ENCODE results near the gene SLC29A3. TPM values are rescaled to one million over a fixed set of nuclear protein-coding genes. Genes with fewer than 3 reads are reported as not detected.

The SLC29A3 gene
- total RNA-seq, 1 donor from 2014 or later = 0.58 TPM

DNA sequence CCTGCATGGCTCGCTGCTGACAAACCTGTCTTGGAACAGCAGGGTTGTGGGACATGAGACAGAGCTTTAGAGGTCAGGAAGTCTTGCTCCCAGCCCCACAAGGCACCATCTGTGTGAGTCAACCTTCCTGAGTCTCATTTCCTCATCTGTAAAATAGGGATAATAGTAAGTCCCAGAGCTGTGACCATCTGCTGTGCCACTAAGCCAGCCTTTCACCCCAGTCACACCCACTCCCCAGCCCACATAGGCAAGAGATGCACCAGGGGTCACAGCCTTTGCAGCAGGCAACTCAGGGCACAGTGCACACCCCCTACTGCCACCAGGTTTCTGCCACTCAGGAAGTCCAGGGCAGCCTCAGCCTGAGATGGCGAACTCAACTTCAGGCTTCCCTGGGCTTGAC lies 48.2 kb downstream of the SLC29A3 start:
- no peak overlapping the region for H3K4me3 ChIP-seq (ENCODE audit: low read depth, low read length)
- no peak for DNase-seq (ENCODE audit: low read depth)
- TF ChIP-seq, protein P1, sequence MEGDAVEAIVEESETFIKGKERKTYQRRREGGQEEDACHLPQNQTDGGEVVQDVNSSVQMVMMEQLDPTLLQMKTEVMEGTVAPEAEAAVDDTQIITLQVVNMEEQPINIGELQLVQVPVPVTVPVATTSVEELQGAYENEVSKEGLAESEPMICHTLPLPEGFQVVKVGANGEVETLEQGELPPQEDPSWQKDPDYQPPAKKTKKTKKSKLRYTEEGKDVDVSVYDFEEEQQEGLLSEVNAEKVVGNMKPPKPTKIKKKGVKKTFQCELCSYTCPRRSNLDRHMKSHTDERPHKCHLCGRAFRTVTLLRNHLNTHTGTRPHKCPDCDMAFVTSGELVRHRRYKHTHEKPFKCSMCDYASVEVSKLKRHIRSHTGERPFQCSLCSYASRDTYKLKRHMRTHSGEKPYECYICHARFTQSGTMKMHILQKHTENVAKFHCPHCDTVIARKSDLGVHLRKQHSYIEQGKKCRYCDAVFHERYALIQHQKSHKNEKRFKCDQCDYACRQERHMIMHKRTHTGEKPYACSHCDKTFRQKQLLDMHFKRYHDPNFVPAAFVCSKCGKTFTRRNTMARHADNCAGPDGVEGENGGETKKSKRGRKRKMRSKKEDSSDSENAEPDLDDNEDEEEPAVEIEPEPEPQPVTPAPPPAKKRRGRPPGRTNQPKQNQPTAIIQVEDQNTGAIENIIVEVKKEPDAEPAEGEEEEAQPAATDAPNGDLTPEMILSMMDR (conservative IDR thresholded peaks at IDR 0.05; ENCODE audit: low read depth, low read length) = no peak

DNA sequence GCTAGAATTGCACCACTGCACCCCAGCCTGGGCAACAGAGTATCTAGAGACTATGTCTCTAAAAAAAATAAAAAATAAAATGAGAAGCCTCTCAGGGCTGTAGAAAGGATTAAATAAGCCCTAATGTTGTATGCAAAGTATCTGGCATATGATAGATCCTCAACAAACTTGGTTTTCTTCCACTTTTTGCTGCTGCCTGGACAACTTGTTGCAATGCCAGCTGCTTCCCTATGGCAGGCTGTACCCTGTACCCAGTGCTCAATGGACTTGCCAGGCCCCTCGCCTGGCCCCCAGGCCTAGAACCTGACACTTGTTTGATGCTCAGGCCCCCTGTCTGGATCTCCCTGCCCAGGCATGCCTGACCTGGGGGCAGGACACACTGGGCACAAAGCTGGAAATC lies 49.1 kb downstream of the SLC29A3 start:
- no peak for DNase-seq (ENCODE audit: low read depth)
- TF ChIP-seq, protein P1 (conservative IDR thresholded peaks at IDR 0.05; ENCODE audit: low read depth, low read length) = no peak

DNA sequence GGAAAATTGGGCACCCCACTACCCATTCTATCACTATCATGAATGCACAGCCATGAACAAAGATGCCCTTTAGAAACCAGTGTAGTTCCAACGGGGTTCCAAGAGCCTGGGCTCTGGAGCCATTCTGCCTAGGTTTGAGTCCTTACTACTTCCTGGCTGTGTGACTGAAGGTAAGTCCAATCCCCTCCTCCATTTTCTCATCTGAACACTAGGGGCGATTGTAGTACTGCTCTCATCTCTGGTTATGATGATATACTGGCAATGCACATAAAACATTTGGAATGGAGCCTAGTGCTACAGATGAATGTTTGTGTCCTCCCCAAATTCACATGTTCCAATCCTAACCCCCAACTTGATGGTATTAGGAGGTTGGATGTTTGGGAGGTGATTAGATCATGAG lies 49.6 kb downstream of the SLC29A3 start:
- DNase-seq (ENCODE audit: low read depth) = no peak
- no peak overlapping the region for H3K4me3 ChIP-seq (ENCODE audit: low read depth, low read length)
- TF ChIP-seq, protein P1 (conservative IDR thresholded peaks at IDR 0.05; ENCODE audit: low read depth, low read length) = no peak

More for the DNA sequence above, 49.1 kb downstream of the SLC29A3 start:
- H3K4me3 ChIP-seq (ENCODE audit: low read depth, low read length) = no peak overlapping the region

DNA sequence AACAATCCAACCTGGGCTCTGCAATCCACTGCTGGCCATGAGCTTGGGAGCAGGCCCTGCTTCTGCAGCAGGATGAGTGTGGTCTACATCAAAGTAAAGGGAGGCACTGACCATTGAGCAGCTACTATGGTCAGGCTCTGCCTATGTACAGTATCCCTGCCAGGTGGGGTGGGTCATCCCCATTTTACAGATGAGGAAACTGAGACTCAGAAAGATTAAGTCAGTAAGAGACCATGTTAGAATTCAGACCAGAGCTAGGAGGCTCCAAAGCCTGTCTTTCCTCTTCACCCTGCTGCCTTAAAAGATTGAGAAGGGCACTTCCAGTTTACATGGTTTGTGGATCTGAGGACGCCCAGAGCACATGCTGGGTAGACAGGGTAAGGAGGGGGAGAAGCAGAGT lies 50.5 kb downstream of the SLC29A3 start:
- H3K4me3 ChIP-seq (ENCODE audit: low read depth, low read length) = no peak overlapping the region
- DNase-seq (ENCODE audit: low read depth) = no peak
- TF ChIP-seq, protein P1 (conservative IDR thresholded peaks at IDR 0.05; ENCODE audit: low read depth, low read length) = no peak

DNA sequence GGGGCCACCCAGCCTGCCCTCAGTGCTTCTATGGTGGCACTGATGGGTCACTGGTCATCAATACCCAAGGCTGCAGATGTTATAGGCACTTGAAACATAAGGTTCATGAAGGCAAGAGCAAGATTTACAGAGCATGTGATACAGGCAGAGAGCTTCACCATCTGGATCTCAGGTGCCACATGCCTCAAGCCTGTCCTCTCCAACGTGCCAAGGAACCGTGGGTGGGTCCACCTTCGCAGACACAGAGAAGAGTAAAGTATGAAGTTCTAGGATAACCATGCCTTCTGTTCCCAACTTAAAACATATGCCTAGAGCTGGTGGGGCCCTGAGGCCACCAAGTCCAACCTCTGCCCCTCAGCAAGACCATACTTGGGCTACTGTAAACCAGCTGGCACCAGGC lies 51.0 kb downstream of the SLC29A3 start:
- H3K4me3 ChIP-seq (ENCODE audit: low read depth, low read length) = no peak overlapping the region
- no peak for DNase-seq (ENCODE audit: low read depth)
- TF ChIP-seq, protein P1 (conservative IDR thresholded peaks at IDR 0.05; ENCODE audit: low read depth, low read length) = no peak

DNA sequence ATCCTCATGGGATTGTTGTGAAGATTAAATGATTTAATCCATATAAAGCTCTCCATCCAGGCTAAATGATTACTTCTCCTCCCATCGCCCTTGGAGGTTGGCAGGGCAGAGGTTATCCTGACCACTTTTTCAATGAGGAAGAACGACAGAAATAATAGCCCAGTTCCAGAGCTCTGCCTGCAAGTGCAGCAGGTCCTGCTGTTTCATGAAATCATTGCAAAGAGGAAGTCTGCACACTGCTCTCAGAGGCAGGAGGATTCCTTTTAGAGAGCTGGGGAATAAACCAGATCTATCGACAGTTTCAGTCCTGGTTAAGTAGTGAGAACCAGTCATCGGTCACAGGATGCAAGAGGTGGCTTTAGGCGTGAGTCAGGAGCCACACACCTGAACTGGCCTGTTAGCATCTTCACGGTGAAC lies 52.7 kb downstream of the SLC29A3 start:
- no peak overlapping the region for H3K4me3 ChIP-seq (ENCODE audit: low read depth, low read length)
- TF ChIP-seq, protein P1 (conservative IDR thresholded peaks at IDR 0.05; ENCODE audit: low read depth, low read length) = no peak
- DNase-seq (ENCODE audit: low read depth) = no peak

DNA sequence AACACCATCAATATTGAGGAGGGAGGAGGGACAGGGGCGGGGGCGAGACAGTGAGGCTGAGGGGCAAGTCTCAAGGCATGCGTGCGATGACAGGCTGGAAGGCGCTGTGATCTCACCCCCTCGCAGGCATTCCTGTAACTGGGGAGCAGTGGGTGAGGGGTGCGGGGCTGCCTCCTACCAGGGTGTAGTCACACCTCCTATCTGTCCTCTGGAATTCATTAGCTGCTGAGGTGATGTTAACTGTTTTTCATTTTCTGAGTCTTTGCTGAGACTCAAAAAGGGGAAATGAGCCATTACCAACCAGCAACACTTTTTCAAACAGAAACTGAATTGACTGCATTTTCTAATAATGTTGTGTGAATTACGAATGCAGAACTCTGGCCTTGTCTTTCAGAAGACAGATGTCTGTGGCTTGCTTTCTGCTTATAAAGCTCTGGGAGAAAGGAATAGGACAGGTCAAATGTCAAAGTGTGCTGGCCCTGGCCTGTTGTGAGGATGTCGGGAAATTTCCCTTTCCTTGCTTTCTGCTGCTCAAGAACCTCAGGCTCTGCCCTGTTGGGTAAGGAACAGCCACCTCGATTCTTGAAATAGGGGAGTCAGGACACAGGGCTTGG lies 53.9 kb downstream of the SLC29A3 start:
- no peak overlapping the region for H3K4me3 ChIP-seq (ENCODE audit: low read depth, low read length)
- TF ChIP-seq, protein P1 (conservative IDR thresholded peaks at IDR 0.05; ENCODE audit: low read depth, low read length) = no peak
- DNase-seq (ENCODE audit: low read depth) = no peak

All from epithelial cell of proximal tubule (primary cell).